ENCODE measurements around the gene FUOM.

The FUOM gene

GRCh38 chr10:133313192-133313591, 44.6 kb downstream of the FUOM start:
- DNase-seq: no peak
- Mint-ChIP-seq H3K27me3 (no peaks in the 10 kb centered on the region), H3K4me1 (ENCODE audit: low read depth) (peaks cover 12% of the 10 kb centered on the region), H3K27ac (no peak overlapping the region), H3K9me3 (no peaks in the 10 kb centered on the region), H3K36me3 (ENCODE audit: low read depth) (peaks cover 39% of the 10 kb centered on the region), H3K4me3 (no peak overlapping the region)

DNA sequence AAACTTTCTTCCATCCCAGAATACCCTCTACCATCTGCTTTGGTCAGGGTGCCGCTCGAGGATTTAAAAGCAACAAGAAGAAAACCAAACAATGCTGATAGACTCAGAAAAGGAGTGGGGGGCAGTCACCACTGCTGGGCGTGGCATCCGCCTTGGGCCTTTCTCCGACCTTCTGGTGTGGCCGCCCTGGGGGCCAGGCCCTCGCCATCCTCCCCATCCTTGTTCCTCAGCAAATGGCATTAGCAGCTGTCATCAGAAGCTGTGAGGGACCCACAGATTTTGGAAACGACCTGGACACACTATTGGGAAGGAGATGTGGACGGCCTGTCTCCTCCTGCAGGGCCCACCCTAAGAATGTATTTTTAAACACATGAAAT, 45.1 kb downstream of the FUOM start:
- Mint-ChIP-seq H3K4me3 (no peak overlapping the region), H3K9me3 (no peaks in the 10 kb centered on the region), H3K36me3 (ENCODE audit: low read depth) (peaks cover 43% of the 10 kb centered on the region), H3K27me3 (no peaks in the 10 kb centered on the region), H3K27ac (no peak overlapping the region), H3K4me1 (ENCODE audit: low read depth) (peaks cover 13% of the 10 kb centered on the region)
- DNase-seq: no peak

GRCh38 chr10:133312016-133312768, 45.6 kb downstream of the FUOM start:
- H3K36me3 Mint-ChIP-seq (ENCODE audit: low read depth): peaks cover 46% of the 10 kb centered on the region
- DNase-seq: no peak
- no peak overlapping the region for H3K27ac Mint-ChIP-seq
- peaks cover 19% of the 10 kb centered on the region for H3K4me1 Mint-ChIP-seq (ENCODE audit: low read depth)
- H3K27me3 Mint-ChIP-seq: no peaks in the 10 kb centered on the region
- no peak overlapping the region for H3K4me3 Mint-ChIP-seq
- H3K9me3 Mint-ChIP-seq: no peaks in the 10 kb centered on the region

DNA sequence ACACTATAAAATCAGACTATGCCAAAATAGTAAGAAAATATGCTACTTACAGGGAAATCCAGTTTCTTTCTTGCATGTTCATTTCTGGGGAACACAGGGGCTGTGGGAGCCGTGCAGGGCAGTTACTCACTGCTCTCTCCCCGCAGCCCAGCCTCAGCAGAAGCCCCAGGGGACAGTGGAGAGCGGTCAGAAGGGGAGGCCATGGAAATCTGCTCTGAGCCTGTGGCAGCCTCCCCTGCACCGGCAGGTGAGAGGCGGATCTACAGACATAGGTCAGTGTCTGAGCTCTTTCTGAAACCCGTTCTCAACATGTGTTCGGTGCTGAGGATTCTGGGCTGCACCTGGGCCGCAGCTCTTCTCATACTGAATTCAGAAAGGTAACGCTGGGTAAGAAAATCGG, 46.2 kb downstream of the FUOM start:
- Mint-ChIP-seq H3K4me1 (ENCODE audit: low read depth) (peaks cover 25% of the 10 kb centered on the region), H3K4me3 (no peak overlapping the region), H3K9me3 (no peaks in the 10 kb centered on the region), H3K27me3 (no peaks in the 10 kb centered on the region), H3K27ac (no peak overlapping the region), H3K36me3 (ENCODE audit: low read depth) (peaks cover 51% of the 10 kb centered on the region)
- no peak for DNase-seq

GRCh38 chr10:133310789-133311188, 47.0 kb downstream of the FUOM start:
- no peak overlapping the region for H3K4me3 Mint-ChIP-seq
- peaks cover 31% of the 10 kb centered on the region for H3K4me1 Mint-ChIP-seq (ENCODE audit: low read depth)
- DNase-seq: no peak
- peaks cover 51% of the 10 kb centered on the region for H3K36me3 Mint-ChIP-seq (ENCODE audit: low read depth)
- H3K9me3 Mint-ChIP-seq: no peaks in the 10 kb centered on the region
- no peaks in the 10 kb centered on the region for H3K27me3 Mint-ChIP-seq
- H3K27ac Mint-ChIP-seq: no peak overlapping the region

- H3K27ac Mint-ChIP-seq: no peak overlapping the region
- no peaks in the 10 kb centered on the region for H3K27me3 Mint-ChIP-seq
- peaks cover 53% of the 10 kb centered on the region for H3K36me3 Mint-ChIP-seq (ENCODE audit: low read depth)
- H3K9me3 Mint-ChIP-seq: no peaks in the 10 kb centered on the region
- no peak for DNase-seq
- H3K4me1 Mint-ChIP-seq (ENCODE audit: low read depth): peaks cover 34% of the 10 kb centered on the region
- H3K4me3 Mint-ChIP-seq: peak overlapping the region; percentile 96
Observed at GRCh38 chr10:133310399-133310755, 47.4 kb downstream of the FUOM start.

DNA sequence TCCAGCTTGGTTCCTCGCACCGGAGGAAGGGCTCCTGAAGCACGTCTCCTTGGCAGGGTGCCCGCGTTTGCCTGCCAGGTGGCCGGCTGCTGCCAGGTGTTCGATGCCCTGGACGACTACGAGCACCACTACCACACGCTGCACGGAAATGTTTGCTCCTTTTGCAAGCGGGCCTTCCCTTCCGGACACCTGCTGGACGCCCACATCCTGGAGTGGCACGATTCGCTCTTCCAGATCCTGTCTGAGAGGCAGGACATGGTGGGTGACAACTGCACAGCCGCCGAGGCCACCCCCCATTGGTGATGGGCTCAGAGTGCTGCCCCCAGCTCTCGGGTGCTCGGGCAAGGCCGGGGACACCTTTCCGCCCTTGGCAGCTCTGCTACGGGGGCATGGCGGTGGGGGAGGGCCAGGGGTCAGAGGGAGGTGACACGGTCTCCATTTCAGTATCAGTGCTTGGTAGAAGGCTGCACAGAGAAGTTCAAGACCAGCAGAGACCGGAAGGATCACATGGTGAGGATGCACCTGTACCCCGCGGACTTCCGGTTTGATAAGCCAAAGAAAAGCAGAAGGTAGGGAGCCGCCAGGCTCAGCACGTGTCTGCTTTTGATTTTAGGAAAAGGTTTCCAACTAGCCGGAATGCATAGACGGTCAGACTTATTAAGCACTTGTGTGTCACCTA, 48.0 kb downstream of the FUOM start:
- peak overlapping the region; percentile 96 for H3K4me3 Mint-ChIP-seq
- peaks cover 38% of the 10 kb centered on the region for H3K4me1 Mint-ChIP-seq (ENCODE audit: low read depth)
- H3K36me3 Mint-ChIP-seq (ENCODE audit: low read depth): peaks cover 58% of the 10 kb centered on the region
- H3K27me3 Mint-ChIP-seq: no peaks in the 10 kb centered on the region
- DNase-seq: no peak
- peak overlapping the region; percentile 93 for H3K27ac Mint-ChIP-seq
- no peaks in the 10 kb centered on the region for H3K9me3 Mint-ChIP-seq

DNA sequence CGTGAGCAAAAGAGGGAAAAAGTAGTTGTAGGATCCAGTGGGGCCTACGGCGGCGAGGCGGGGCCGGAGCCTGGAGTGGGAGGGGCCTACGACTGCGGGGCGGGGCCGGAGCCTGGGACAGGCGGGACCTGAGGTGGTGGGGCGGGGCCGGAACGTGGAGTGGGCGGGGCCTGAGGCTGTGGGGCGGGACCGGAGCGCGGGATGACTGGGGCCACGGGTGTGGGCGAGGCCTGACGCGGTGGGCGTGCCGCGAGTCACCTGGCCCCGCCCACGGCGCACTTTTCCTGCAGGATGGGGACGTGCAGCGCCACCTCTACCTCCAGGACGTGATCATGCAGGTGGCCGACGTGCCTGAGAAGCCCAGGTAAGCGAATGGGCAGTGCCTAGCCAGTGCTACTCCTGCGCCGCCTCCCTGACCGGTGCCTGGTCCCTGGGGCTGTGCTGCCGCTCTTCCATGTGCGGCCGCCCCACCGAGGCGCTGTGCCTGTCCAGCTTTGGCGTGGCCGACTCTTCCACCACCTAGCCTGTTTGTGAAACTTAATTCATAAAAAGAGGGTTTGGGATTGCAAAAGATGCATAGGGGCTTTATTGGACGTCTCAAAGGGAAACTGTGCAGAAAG, 48.6 kb downstream of the FUOM start:
- peak overlapping the region; percentile 93 for H3K27ac Mint-ChIP-seq
- H3K27me3 Mint-ChIP-seq: no peaks in the 10 kb centered on the region
- peaks cover 63% of the 10 kb centered on the region for H3K36me3 Mint-ChIP-seq (ENCODE audit: low read depth)
- peak overlapping the region; percentile 96 for H3K4me3 Mint-ChIP-seq
- H3K9me3 Mint-ChIP-seq: no peaks in the 10 kb centered on the region
- DNase-seq: peak; percentile 97
- H3K4me1 Mint-ChIP-seq (ENCODE audit: low read depth): peaks cover 39% of the 10 kb centered on the region

DNA sequence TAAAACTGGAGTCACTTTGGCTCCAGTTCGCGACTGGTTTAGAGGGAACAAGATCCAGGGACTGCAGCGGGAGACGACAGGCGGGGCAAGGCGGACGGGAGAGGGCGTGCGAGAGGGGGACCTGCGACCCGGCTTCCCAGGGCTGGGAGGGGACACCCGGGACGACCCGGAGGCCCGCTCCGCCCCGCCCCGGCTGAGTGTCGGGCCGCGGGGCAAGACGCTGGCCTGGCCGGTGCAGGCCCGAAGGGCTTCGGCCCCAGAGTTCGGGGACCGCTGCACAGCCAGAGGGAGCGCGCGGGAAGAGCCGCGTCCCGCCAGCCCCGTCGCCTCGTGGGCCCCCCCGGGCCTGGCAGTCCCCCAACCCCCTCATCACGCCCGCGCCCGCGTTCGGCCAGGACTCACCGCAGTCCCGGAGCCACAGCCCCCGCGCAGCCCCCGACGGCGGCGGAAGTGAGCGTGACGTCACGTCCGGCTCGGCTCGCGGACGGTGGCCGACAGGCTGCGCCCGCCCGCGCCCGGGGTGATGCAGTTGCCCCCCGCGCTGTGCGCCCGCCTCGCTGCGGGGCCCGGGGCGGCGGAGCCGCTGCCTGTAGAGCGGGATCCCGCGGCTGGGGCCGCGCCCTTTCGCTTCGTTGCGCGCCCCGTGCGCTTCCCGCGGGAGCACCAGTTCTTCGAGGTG, 49.3 kb downstream of the FUOM start, which contains the start of the genes TUBGCP2 and ZNF511:
Gene TUBGCP2 (minus strand): TSS at position 452 of the 679 bp plus-strand sequence. CDS start 5,931 bp downstream, outside the sequence.
Gene ZNF511 (plus strand): TSS at position 494 of the 679 bp plus-strand sequence. CDS start 30 bp downstream, at position 524.
- peaks cover 69% of the 10 kb centered on the region for H3K36me3 Mint-ChIP-seq (ENCODE audit: low read depth)
- H3K9me3 Mint-ChIP-seq: no peaks in the 10 kb centered on the region
- H3K4me1 Mint-ChIP-seq (ENCODE audit: low read depth): peaks cover 44% of the 10 kb centered on the region
- no peaks in the 10 kb centered on the region for H3K27me3 Mint-ChIP-seq
- DNase-seq: peak; percentile 96
- peak within 1 kb of the TSS; percentile 96 for H3K4me3 Mint-ChIP-seq
- peak within 1 kb of the TSS; percentile 98 for H3K27ac Mint-ChIP-seq

GRCh38 chr10:133307776-133308420, 49.9 kb downstream of the FUOM start:
- H3K9me3 Mint-ChIP-seq: no peaks in the 10 kb centered on the region
- DNase-seq: peak; percentile 88
- H3K27ac Mint-ChIP-seq: peak overlapping the region; percentile 98
- H3K4me3 Mint-ChIP-seq: peak overlapping the region; percentile 96
- peaks cover 46% of the 10 kb centered on the region for H3K4me1 Mint-ChIP-seq (ENCODE audit: low read depth)
- peaks cover 69% of the 10 kb centered on the region for H3K36me3 Mint-ChIP-seq (ENCODE audit: low read depth)
- no peaks in the 10 kb centered on the region for H3K27me3 Mint-ChIP-seq

DNA sequence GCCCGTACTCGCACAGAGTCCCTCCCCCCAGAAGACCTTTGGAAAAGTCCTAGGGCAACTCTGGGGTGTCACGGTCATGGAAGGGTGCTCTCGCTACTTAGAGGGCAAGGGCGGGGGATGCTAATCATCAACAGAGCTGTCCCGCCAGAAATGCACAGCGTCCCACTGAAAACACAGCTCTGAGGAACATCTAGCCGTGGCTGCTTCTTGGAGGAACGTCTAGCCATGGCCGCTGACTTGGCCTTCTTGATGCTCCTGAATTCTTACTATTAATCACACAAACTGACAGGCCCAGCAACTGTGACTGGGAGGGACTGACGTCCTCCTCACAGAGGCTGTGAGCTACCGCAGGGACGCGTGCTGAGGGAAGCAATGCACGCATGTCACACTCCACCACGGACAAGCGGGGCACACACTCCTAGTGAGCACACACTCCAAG, 50.9 kb downstream of the FUOM start:
- Mint-ChIP-seq H3K4me3 (peak overlapping the region; percentile 96), H3K36me3 (ENCODE audit: low read depth) (peaks cover 68% of the 10 kb centered on the region), H3K9me3 (no peaks in the 10 kb centered on the region), H3K4me1 (ENCODE audit: low read depth) (peaks cover 46% of the 10 kb centered on the region), H3K27me3 (no peaks in the 10 kb centered on the region), H3K27ac (peak overlapping the region; percentile 98)
- DNase-seq: no peak

DNA sequence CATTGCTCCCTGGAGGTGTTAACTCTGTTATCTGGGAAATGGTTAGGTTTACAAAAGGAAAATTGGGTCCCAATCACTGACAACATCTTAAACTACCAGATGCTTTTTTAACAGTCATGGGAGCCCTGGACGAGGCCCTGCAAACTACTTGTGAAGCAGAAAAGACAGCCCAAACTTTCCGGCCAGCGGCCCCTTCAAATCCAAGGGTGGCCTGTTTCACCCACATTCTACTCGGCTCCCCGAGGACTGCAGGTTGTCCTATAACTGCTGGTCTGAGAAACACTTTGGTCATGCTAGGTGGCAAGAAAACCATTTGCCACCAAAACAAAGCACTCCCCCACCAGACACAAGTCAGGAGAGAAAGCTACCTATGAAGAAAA, 51.7 kb downstream of the FUOM start:
- peak overlapping the region; percentile 11 for H3K27ac Mint-ChIP-seq
- peaks cover 46% of the 10 kb centered on the region for H3K4me1 Mint-ChIP-seq (ENCODE audit: low read depth)
- H3K4me3 Mint-ChIP-seq: no peak overlapping the region

More for the DNA sequence above, 51.7 kb downstream of the FUOM start:
- DNase-seq: no peak
- Mint-ChIP-seq H3K27me3 (no peaks in the 10 kb centered on the region), H3K36me3 (ENCODE audit: low read depth) (peaks cover 64% of the 10 kb centered on the region), H3K9me3 (no peaks in the 10 kb centered on the region)
